Measurements from ENCODE around the gene C21orf91. TPM values are rescaled to one million over a fixed set of nuclear protein-coding genes. Genes with fewer than 3 reads are reported as not detected.

C21orf91 gene
- total and polyA plus RNA-seq, 9 of the 15 experiments (the other 6 are each of a cell fraction or from before 2014, with no cell fraction given): 3.9 to 14.1 (median 12.1) TPM

- no peak for TF ChIP-seq PTTG1 (tag; IDR thresholded peaks at IDR 0.05; ENCODE audit: low read depth)
Observed at GRCh38 chr21:17793246-17794123, 25.7 kb downstream of the C21orf91 start (continued).

DNA sequence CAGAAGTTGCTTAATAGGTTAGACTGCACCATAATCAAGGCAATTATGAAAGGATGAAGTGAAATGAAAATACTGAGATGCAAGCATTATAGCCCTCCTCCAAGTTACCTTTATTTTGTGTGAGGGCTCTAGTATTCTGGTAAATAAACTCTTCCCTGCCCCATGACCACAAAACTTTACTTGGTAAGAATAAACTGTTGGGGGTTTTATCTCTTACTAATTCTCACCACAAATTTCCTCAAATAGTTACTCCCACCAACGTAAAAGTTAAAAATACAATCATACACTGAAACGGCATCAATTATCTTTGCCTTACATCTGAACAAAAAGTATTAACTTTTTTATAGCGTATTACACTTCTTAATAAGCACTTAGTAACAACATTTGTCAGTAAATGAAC lies 29.5 kb downstream of the C21orf91 start:
- in situ Hi-C loops (cut with MboI) (no loop called here), intact Hi-C loops (cut with micrococcal nuclease) (no loop called here)
- H3K9ac ChIP-seq (ENCODE audit: insufficient read depth in 1 of 2, low read depth in 2 of 2, low read length in 2 of 2): no peak overlapping the region
- no peak overlapping the region for H3K4me3 ChIP-seq
- H2AFZ ChIP-seq (ENCODE audit: low read depth, low read length): no peak overlapping the region
- no peak overlapping the region for H3K27ac ChIP-seq (ENCODE audit: extremely low read depth, low read depth, low read length)
- peaks cover 50% of the 10 kb centered on the region; the same call in 2 of the 3 replicates for H3K36me3 ChIP-seq (ENCODE audit: control insufficient read depth, insufficient read depth, low read length)
- H3K9me3 ChIP-seq (replicated peaks; ENCODE audit: control insufficient read depth, insufficient read depth, low read depth, low read length): no peaks in the 10 kb centered on the region
- H4K20me1 ChIP-seq (replicated peaks; ENCODE audit: control insufficient read depth, insufficient read depth, low read length): no peaks in the 10 kb centered on the region
- no peaks in the 10 kb centered on the region for H3K79me2 ChIP-seq (ENCODE audit: control insufficient read depth, insufficient read depth, low read length)
- H3K4me2 ChIP-seq (ENCODE audit: insufficient read depth, low read length): no peak overlapping the region
- ATAC-seq (no peak), FAIRE-seq (no peak), DNase-seq (ENCODE audit: extremely low read depth in 1 of 4, low spot score in 3 of 4) (no peak)
- ChIA-PET POLR2A (no interaction called here), CTCF (ENCODE audit: low intra/inter-chr PET ratio) (no interaction called here)
- no TSS peak for BruUV-seq (replicated peaks)
- no peak for TF ChIP-seq FOXK1 (CRISPR knock-in tag; IDR thresholded peaks at IDR 0.05; ENCODE audit: borderline replicate concordance)
- TF ChIP-seq FOS (IDR thresholded peaks at IDR 0.05; ENCODE audit: extremely low read depth, insufficient read length): no peak
- 64% methylated on average over 3 of the region's 3 CpGs for WGBS (ENCODE audit: insufficient coverage, low coverage, missing lambda C conversion rate)
- no peaks in the 10 kb centered on the region for H3K9me1 ChIP-seq (ENCODE audit: control insufficient read depth, insufficient read depth, low read length)
- H3K4me1 ChIP-seq (replicated peaks in 1 of 2; ENCODE audit: control insufficient read depth in 2 of 2, insufficient read depth in 2 of 2, low read length in 2 of 2): no peaks in the 10 kb centered on the region
- no peaks in the 10 kb centered on the region for H3K27me3 ChIP-seq (ENCODE audit: control insufficient read depth in 2 of 2, insufficient read depth in 2 of 2, low read length in 2 of 2)
